Measurements from ENCODE around the gene RALGAPA1. TPM values are rescaled to one million over a fixed set of nuclear protein-coding genes. Genes with fewer than 3 reads are reported as not detected.

The RALGAPA1 gene
- total RNA-seq, 6 donors from 2014 or later = 55.5 to 155 (median 61.1) TPM

DNA sequence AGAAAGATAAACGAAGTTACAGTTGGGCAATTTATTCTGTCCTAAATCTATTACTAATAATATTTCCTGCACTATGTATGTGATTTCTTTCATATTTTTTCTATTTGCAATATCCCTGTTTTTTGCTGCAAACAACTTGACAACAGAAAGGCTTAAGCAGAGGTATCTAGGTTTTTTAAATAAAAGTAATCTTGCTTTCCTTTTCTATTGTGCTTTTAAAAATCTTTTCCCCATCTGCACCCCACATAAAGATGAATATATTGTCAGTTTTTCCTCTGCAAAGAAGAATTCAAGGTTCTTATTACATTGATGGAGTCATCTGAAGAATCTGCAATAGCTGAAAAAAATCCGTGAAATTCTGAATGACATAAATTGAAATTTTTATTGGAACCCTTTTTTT lies 502 bp upstream of the RALGAPA1 start:
- no peaks in the 10 kb centered on the region for H3K9me3 ChIP-seq
- no peaks in the 10 kb centered on the region for H3K36me3 ChIP-seq
- TF ChIP-seq POLR2A (IDR thresholded peaks at IDR 0.05) (no peak), POLR2AphosphoS5 (IDR thresholded peaks at IDR 0.05) (no peak), EP300 (IDR thresholded peaks at IDR 0.05) (no peak)
- TF ChIP-seq, protein P1, sequence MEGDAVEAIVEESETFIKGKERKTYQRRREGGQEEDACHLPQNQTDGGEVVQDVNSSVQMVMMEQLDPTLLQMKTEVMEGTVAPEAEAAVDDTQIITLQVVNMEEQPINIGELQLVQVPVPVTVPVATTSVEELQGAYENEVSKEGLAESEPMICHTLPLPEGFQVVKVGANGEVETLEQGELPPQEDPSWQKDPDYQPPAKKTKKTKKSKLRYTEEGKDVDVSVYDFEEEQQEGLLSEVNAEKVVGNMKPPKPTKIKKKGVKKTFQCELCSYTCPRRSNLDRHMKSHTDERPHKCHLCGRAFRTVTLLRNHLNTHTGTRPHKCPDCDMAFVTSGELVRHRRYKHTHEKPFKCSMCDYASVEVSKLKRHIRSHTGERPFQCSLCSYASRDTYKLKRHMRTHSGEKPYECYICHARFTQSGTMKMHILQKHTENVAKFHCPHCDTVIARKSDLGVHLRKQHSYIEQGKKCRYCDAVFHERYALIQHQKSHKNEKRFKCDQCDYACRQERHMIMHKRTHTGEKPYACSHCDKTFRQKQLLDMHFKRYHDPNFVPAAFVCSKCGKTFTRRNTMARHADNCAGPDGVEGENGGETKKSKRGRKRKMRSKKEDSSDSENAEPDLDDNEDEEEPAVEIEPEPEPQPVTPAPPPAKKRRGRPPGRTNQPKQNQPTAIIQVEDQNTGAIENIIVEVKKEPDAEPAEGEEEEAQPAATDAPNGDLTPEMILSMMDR (IDR thresholded peaks at IDR 0.05) = no peak
- no peak for ATAC-seq (ENCODE audit: low FRiP score in 2 of 2)
- H3K27me3 ChIP-seq = no peaks in the 10 kb centered on the region
- peaks cover 7 to 22% (median 17%) of the 10 kb centered on the region in 4 donors for H3K4me1 ChIP-seq
- peak overlapping the region; percentile 89 to 95 (median 92) for H3K27ac ChIP-seq
- whole genome bisulfite sequencing, 2 donors = 25 to 30% methylated on average over 2 of the region's 2 CpGs
- no peak for DNase-seq
- peak overlapping the region in 3 of 4 donors; percentile 74 to 80 (median 79) for H3K4me3 ChIP-seq

DNA sequence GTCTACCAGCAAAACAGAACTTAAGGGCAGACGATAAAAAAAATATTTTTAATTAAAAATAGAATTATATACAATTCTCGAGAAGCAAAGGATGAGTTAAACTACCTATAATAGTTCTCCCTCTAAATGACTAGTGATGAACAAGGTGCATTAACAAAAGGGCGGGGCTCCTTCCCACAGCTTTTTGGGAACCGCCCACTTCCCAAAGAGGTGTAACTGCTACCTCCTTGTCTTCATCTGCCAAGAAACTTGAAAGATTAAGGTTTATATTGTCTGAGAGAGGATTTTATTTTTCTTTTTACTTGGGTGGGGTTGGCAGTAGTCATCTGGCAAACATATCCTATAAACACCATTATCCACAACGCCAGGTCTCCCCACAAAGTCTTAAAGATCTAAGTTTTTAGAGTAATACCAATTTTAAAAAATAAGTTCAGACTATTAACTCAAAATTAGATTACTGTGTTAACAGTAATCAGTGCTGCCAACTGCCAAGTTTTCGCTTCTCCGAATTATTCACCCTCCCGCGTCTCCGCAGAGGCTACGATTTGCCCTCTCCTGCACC lies 938 bp downstream of the RALGAPA1 start:
- 2 to 4% methylated on average over 11 of the region's 11 CpGs for WGBS, 2 donors
- ATAC-seq (ENCODE audit: low FRiP score in 2 of 2) (no peak), DNase-seq (peak in 1 of 2 donors; percentile 57)
- Histone ChIP-seq H3K27ac (peak overlapping the region; percentile 89 to 95 (median 92)), H3K4me1 (peaks cover 10 to 24% (median 18%) of the 10 kb centered on the region in 4 donors), H3K36me3 (no peaks in the 10 kb centered on the region), H3K27me3 (no peaks in the 10 kb centered on the region), H3K4me3 (peak overlapping the region; percentile 74 to 90 (median 80)), H3K9me3 (no peaks in the 10 kb centered on the region)
- TF ChIP-seq POLR2AphosphoS5 (IDR thresholded peaks at IDR 0.05) (no peak), EP300 (IDR thresholded peaks at IDR 0.05) (no peak), POLR2A (IDR thresholded peaks at IDR 0.05) (no peak)
- TF ChIP-seq, protein P1 (IDR thresholded peaks at IDR 0.05) = no peak

- DNase-seq (no peak), ATAC-seq (ENCODE audit: low FRiP score in 2 of 2) (no peak)
- Histone ChIP-seq H3K36me3 (no peaks in the 10 kb centered on the region), H3K9me3 (no peaks in the 10 kb centered on the region), H3K27ac (no peak overlapping the region), H3K27me3 (no peaks in the 10 kb centered on the region), H3K4me3 (peak overlapping the region in 3 of 4 donors; percentile 74 to 80 (median 79)), H3K4me1 (peaks cover 14 to 30% (median 22%) of the 10 kb centered on the region in 4 donors)
- no peak for TF ChIP-seq EP300 (IDR thresholded peaks at IDR 0.05)
- no peak for TF ChIP-seq POLR2A (IDR thresholded peaks at IDR 0.05)
- no peak for TF ChIP-seq POLR2AphosphoS5 (IDR thresholded peaks at IDR 0.05)
- WGBS, 2 donors = 60 to 64% methylated on average over 8 of the region's 8 CpGs
These were observed 1.7 kb downstream of the RALGAPA1 start for GRCh38 chr14:35807131-35807961.

- no peak for TF ChIP-seq POLR2AphosphoS5 (IDR thresholded peaks at IDR 0.05)
- TF ChIP-seq, protein P1 (IDR thresholded peaks at IDR 0.05) = no peak
- no peak for TF ChIP-seq EP300 (IDR thresholded peaks at IDR 0.05)
- TF ChIP-seq POLR2A (IDR thresholded peaks at IDR 0.05) = no peak
- Histone ChIP-seq H3K27me3 (no peaks in the 10 kb centered on the region), H3K36me3 (no peaks in the 10 kb centered on the region), H3K4me1 (peaks cover 14 to 30% (median 22%) of the 10 kb centered on the region in 4 donors), H3K9me3 (no peaks in the 10 kb centered on the region), H3K27ac (no peak overlapping the region), H3K4me3 (no peak overlapping the region)
- whole genome bisulfite sequencing, 2 donors = 75 to 81% methylated on average over 2 of the region's 2 CpGs
- DNase-seq = no peak
- ATAC-seq (ENCODE audit: low FRiP score in 2 of 2) = no peak
These were observed 2.8 kb downstream of the RALGAPA1 start for GRCh38 chr14:35806006-35806907.

All from upper lobe of left lung (tissue), 6 donors.